Keratinocyte (primary cell): ENCODE measurements around the gene NCKAP5. TPM values are rescaled to one million over a fixed set of nuclear protein-coding genes. Genes with fewer than 3 reads are reported as not detected.

Experiments
- DNase-seq: peaks from one replicate; pipeline ENCODE4 v3.0.0-alpha.2; 2011; ENCODE audit warnings: low read depth, missing footprints, low spot score
- FAIRE-seq: peaks from 2 replicates; lab custom pipeline; 2011; peaks lifted over from hg19 to GRCh38; lab: Jason Lieb, UNC
- H2AFZ ChIP-seq: 2 replicates; pipeline ENCODE4 v1.6.0; 2012; ENCODE audit warnings: low read length, control low read depth, inconsistent platforms; ENCODE audit not compliant: control insufficient read depth
- H3K27ac ChIP-seq: 2 replicates; pipeline ENCODE4 v1.5.1; 2011; ENCODE audit warnings: low read length; ENCODE audit not compliant: control insufficient read depth, insufficient read depth
- H3K27me3 ChIP-seq: 3 replicates; pipeline ENCODE4 v1.6.0; 2011; ENCODE audit warnings: low read length; ENCODE audit not compliant: control insufficient read depth, insufficient read depth; ENCODE audit errors: extremely low read depth
- H3K36me3 ChIP-seq, 2 experiments: 2 replicates in 1 of 2; 3 replicates in 1 of 2; pipeline ENCODE4 v1.5.1; 2011; ENCODE audit warnings: low read length in 2 of 2, mild to moderate bottlenecking in 1 of 2; ENCODE audit not compliant: control insufficient read depth in 2 of 2, insufficient read depth in 2 of 2; ENCODE audit errors: extremely low read depth in 1 of 2
- H3K4me1 ChIP-seq: 3 replicates; pipeline ENCODE4 v1.5.1; 2011; ENCODE audit warnings: low read length; ENCODE audit not compliant: control insufficient read depth, insufficient read depth; ENCODE audit errors: extremely low read depth
- H3K4me2 ChIP-seq: 3 replicates; pipeline ENCODE4 v1.6.0; 2011; ENCODE audit warnings: low read depth, low read length; ENCODE audit not compliant: control insufficient read depth, insufficient read depth; ENCODE audit errors: extremely low read depth
- H3K4me3 ChIP-seq, 3 experiments: fragments of 200-600 bp in 1 of 3; sonication (generic) in 1 of 3; 2 replicates in 2 of 3; 3 replicates in 1 of 3; pipeline ENCODE4 v1.5.1; 2011 to 2016; ENCODE audit warnings: low read length in 3 of 3, mild to moderate bottlenecking in 3 of 3, control low read depth in 2 of 3, inconsistent platforms in 1 of 3, low read depth in 1 of 3, mixed read lengths in 1 of 3, mixed run types in 1 of 3, moderate library complexity in 1 of 3; ENCODE audit not compliant: control insufficient read depth in 2 of 3, insufficient read depth in 2 of 3; ENCODE audit errors: extremely low read depth in 1 of 3
- H3K79me2 ChIP-seq: 2 replicates; pipeline ENCODE4 v1.6.0; 2012; ENCODE audit warnings: low read length; ENCODE audit not compliant: control insufficient read depth, insufficient read depth
- H3K9ac ChIP-seq: 3 replicates; pipeline ENCODE4 v1.6.0; 2011; ENCODE audit warnings: low read length; ENCODE audit not compliant: control insufficient read depth, insufficient read depth; ENCODE audit errors: extremely low read depth
- H3K9me1 ChIP-seq: 3 replicates; pipeline ENCODE4 v1.6.0; 2011; ENCODE audit warnings: low read length; ENCODE audit not compliant: control insufficient read depth, insufficient read depth; ENCODE audit errors: extremely low read depth
- H3K9me3 ChIP-seq: 2 replicates; pipeline ENCODE4 v1.5.1; 2012; ENCODE audit warnings: low read depth, low read length; ENCODE audit not compliant: control insufficient read depth
- H4K20me1 ChIP-seq: 3 replicates; pipeline ENCODE4 v1.6.0; 2011; ENCODE audit warnings: low read length; ENCODE audit not compliant: control insufficient read depth, insufficient read depth; ENCODE audit errors: extremely low read depth
- CTCF ChIP-seq, 3 experiments: IDR thresholded peaks in 1 of 3; conservative IDR thresholded peaks in 1 of 3; optimal IDR thresholded peaks in 1 of 3; 2 replicates in 2 of 3; 3 replicates in 1 of 3; pipeline versions ENCODE3 to v1.5.1; 2011; ENCODE audit warnings: low read length in 3 of 3, mild to moderate bottlenecking in 3 of 3, moderate library complexity in 2 of 3, control low read depth in 1 of 3, inconsistent platforms in 1 of 3; ENCODE audit not compliant: insufficient read depth in 2 of 3; ENCODE audit errors: extremely low read depth in 1 of 3
- EZH2 ChIP-seq: IDR thresholded peaks from one replicate; pipeline ENCODE4 v1.6.1; 2012; ENCODE audit warnings: inconsistent platforms, mild to moderate bottlenecking, low read length, moderate library complexity
- dilution Hi-C: fragments of 300-500 bp; cut with MboI; formaldehyde crosslinking; loops from one replicate; pipeline ENCODE4 v1.7.0; 2020; ENCODE audit warnings: low sequenced_read_pairs; ENCODE audit not compliant: extremely low pct_ligation_motif_present
- polyA plus RNA-seq, 5 experiments: library from polyadenylated mRNA; depleted of rRNA in 3 of 5; stranded (reverse) in 3 of 5; stranded (forward) in 1 of 5; unstranded in 1 of 5; fragments of >200 nt; gene quantifications; 1 replicate in 1 of 5; 2 replicates in 3 of 5; 3 replicates in 1 of 5; pipeline versions ENCODE4 v1.2.1 to v1.2.3, GENCODE V29; 2011 to 2012; ENCODE audit warnings: missing spikeins in 2 of 5, low read depth in 1 of 5, low replicate concordance in 1 of 5

Gene NCKAP5
- polyA plus RNA-seq, 1 donor (not counting 4 experiments of a cell fraction or from before 2014, with no cell fraction given) = 3.6 TPM

DNA sequence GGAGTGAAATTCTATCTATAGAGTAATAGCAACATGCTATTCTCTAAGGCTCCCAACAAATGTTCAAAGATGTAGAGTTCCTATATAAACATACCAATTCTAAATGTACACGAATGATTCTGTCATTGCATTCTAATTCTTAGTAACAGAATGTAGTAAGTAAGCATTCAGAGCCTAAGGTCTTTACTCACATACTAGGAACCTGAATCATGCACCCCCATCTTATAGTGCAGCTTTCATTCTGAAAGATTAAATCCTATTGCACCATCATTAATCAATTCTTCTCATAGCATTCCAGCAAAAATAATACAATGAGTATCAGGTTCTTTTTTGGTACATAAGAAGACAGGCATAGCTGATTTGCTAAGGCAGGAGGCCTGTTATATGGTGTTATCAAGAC, 230.0 kb downstream of the NCKAP5 start:
- no peak for FAIRE-seq
- no peaks in the 10 kb centered on the region for H3K9me1 ChIP-seq
- no peaks in the 10 kb centered on the region for H3K9me3 ChIP-seq
- DNase-seq = no peak
- H3K36me3 ChIP-seq = no peaks in the 10 kb centered on the region
- no peak overlapping the region for H3K27ac ChIP-seq
- dilution Hi-C loops = no loop called here
- no peaks in the 10 kb centered on the region for H3K4me1 ChIP-seq
- H4K20me1 ChIP-seq = no peaks in the 10 kb centered on the region
- TF ChIP-seq EZH2 (no peak), CTCF (optimal IDR thresholded peaks at IDR 0.05 in 1 of 3, IDR thresholded peaks at IDR 0.05 in 1 of 3, conservative IDR thresholded peaks at IDR 0.05 in 1 of 3; ENCODE audit: extremely low read depth in 1 of 3, insufficient read depth in 2 of 3, low read length in 3 of 3) (no peak)
- H3K79me2 ChIP-seq = no peaks in the 10 kb centered on the region
- H3K4me3 ChIP-seq = no peak overlapping the region
- H2AFZ ChIP-seq = no peak overlapping the region
- H3K4me2 ChIP-seq = no peak overlapping the region
- no peak overlapping the region for H3K9ac ChIP-seq
- no peaks in the 10 kb centered on the region for H3K27me3 ChIP-seq

- dilution Hi-C loops = no loop called here
- TF ChIP-seq CTCF (optimal IDR thresholded peaks at IDR 0.05 in 1 of 3, IDR thresholded peaks at IDR 0.05 in 1 of 3, conservative IDR thresholded peaks at IDR 0.05 in 1 of 3; ENCODE audit: extremely low read depth in 1 of 3, insufficient read depth in 2 of 3, low read length in 3 of 3) (no peak), EZH2 (no peak)
- no peaks in the 10 kb centered on the region for H3K9me3 ChIP-seq
- H3K9ac ChIP-seq = no peak overlapping the region
- H3K27me3 ChIP-seq = no peaks in the 10 kb centered on the region
- no peak overlapping the region for H3K4me3 ChIP-seq
- no peak overlapping the region for H3K4me2 ChIP-seq
- H3K27ac ChIP-seq = no peak overlapping the region
- H3K9me1 ChIP-seq = no peaks in the 10 kb centered on the region
- H4K20me1 ChIP-seq = no peaks in the 10 kb centered on the region
- no peaks in the 10 kb centered on the region for H3K4me1 ChIP-seq
- no peaks in the 10 kb centered on the region for H3K79me2 ChIP-seq
- DNase-seq (no peak), FAIRE-seq (peak; percentile 43)
- no peaks in the 10 kb centered on the region for H3K36me3 ChIP-seq
- no peak overlapping the region for H2AFZ ChIP-seq
These were observed 233.3 kb downstream of the NCKAP5 start for GRCh38 chr2:133334923-133335322.
